HepG2 (cell line): Measurements from ENCODE around the gene UBE2S. TPM values are rescaled to one million over a fixed set of nuclear protein-coding genes. Genes with fewer than 3 reads are reported as not detected.

Source experiments
- ATAC-seq: fragments of 200-7000 bp; cut with Tn5 transposase; 3 replicates; pipeline ENCODE4 v1.9.1; 2020; ENCODE audit warnings: mild to moderate bottlenecking, moderate library complexity
- BruUV-seq: library from RNA; stranded (reverse); fragments of 400-500 nt; replicated peaks from 2 replicates; lab custom pipeline; 2021; lab: Mats Ljungman, UMichigan
- CTCF ChIA-PET: fragments of 300-600 bp; formaldehyde crosslinking; extraction: SDS; loops from one replicate; lab custom pipeline; 2021; ENCODE audit warnings: low total read pairs, inconsistent platforms, low intra/inter-chr PET ratio; lab: Yijun Ruan, JAX
- POLR2A ChIA-PET: fragments of 350-600 bp; sonication (Branson Sonifier 250); formaldehyde crosslinking; loops from one replicate; lab custom pipeline; 2020; ENCODE audit warnings: antibody characterized with exemption, inconsistent platforms; lab: Yijun Ruan, JAX
- DNase-seq: peaks from one replicate; pipeline ENCODE4 v3.0.0-alpha.2; 2015; ENCODE audit warnings: low spot score
- FAIRE-seq: peaks from 3 replicates; lab custom pipeline; 2011; peaks lifted over from hg19 to GRCh38; lab: Jason Lieb, UNC
- H2AFZ ChIP-seq: one replicate; pipeline ENCODE4 v1.6.1; 2011; ENCODE audit warnings: low read length, inconsistent platforms
- H3K27ac ChIP-seq: fragments of 300-600 bp; 3 replicates; pipeline ENCODE4 v1.8.0; 2011; ENCODE audit warnings: mixed run types, mild to moderate bottlenecking, mixed read lengths, low read length, inconsistent platforms; ENCODE audit not compliant: insufficient read depth; ENCODE audit errors: extremely low read length
- H3K27me3 ChIP-seq, 2 experiments: fragments of 200-600 bp in 1 of 2; 2 replicates in 1 of 2; 3 replicates in 1 of 2; pipeline versions ENCODE4 v1.6.0 to v1.8.0; 2011; ENCODE audit warnings: low read length in 2 of 2, mild to moderate bottlenecking in 2 of 2, moderate library complexity in 2 of 2, inconsistent platforms in 1 of 2; ENCODE audit not compliant: insufficient read depth in 2 of 2, control insufficient read depth in 1 of 2
- H3K36me3 ChIP-seq, 2 experiments: fragments of 200-600 bp in 1 of 2; replicated peaks in 1 of 2; 2 replicates in 1 of 2; 3 replicates in 1 of 2; pipeline versions ENCODE4 v1.5.1 to v1.8.0; 2011; ENCODE audit warnings: low read length in 2 of 2, inconsistent platforms in 1 of 2; ENCODE audit not compliant: insufficient read depth in 2 of 2, control insufficient read depth in 1 of 2
- H3K4me1 ChIP-seq: 2 replicates; pipeline ENCODE4 v1.5.1; 2012; ENCODE audit warnings: low read length, inconsistent platforms; ENCODE audit not compliant: insufficient read depth
- H3K4me2 ChIP-seq: 2 replicates; pipeline ENCODE4 v1.6.0; 2011; ENCODE audit warnings: low read depth, low read length, inconsistent platforms
- H3K4me3 ChIP-seq, 3 experiments: fragments of 200-600 bp in 1 of 3; sonication (generic), shearing (Covaris generic) in 1 of 3; replicated peaks in 1 of 3; 2 replicates each; pipeline ENCODE4 v1.5.1; 2011 to 2016; ENCODE audit warnings: low read length in 3 of 3, inconsistent platforms in 2 of 3, low read depth in 2 of 3, mild to moderate bottlenecking in 2 of 3, control low read depth in 1 of 3, mixed read lengths in 1 of 3; ENCODE audit not compliant: insufficient read depth in 1 of 3
- H3K79me2 ChIP-seq: one replicate; pipeline ENCODE4 v1.6.1; 2011; ENCODE audit warnings: low read length, inconsistent platforms; ENCODE audit not compliant: insufficient read depth
- H3K9ac ChIP-seq: 2 replicates; pipeline ENCODE4 v1.6.0; 2011; ENCODE audit warnings: mild to moderate bottlenecking, low read depth, low read length, inconsistent platforms; ENCODE audit not compliant: insufficient read depth
- H3K9me3 ChIP-seq: 2 replicates; pipeline ENCODE4 v1.5.1; 2012; ENCODE audit warnings: mild to moderate bottlenecking, low read length
- H4K20me1 ChIP-seq: 2 replicates; pipeline ENCODE4 v1.6.0; 2011; ENCODE audit warnings: inconsistent platforms, mild to moderate bottlenecking, low read length, moderate library complexity; ENCODE audit not compliant: insufficient read depth
- AKAP8 ChIP-seq: sonication (generic); formaldehyde crosslinking; IDR thresholded peaks from 2 replicates; pipeline ENCODE4 v1.5.1; 2020; ENCODE audit warnings: mild to moderate bottlenecking, missing genetic modification reagents
- CCDC6 ChIP-seq: sonication (generic); formaldehyde crosslinking; IDR thresholded peaks from 2 replicates; pipeline ENCODE4 v1.8.1; 2022; ENCODE audit warnings: mild to moderate bottlenecking, missing genetic modification reagents, moderate library complexity
- GFI1 ChIP-seq: sonication (generic); formaldehyde crosslinking; IDR thresholded peaks from 2 replicates; pipeline ENCODE4 v1.5.0; 2020; ENCODE audit warnings: missing genetic modification reagents, mild to moderate bottlenecking, borderline replicate concordance
- HDAC6 ChIP-seq: fragments of 200-600 bp; sonication (generic); IDR thresholded peaks from 2 replicates; pipeline ENCODE4 v1.7.0; 2017; ENCODE audit warnings: mild to moderate bottlenecking, antibody characterized with exemption, low read length, low read depth
- HNRNPL ChIP-seq: fragments of 200-400 bp; formaldehyde crosslinking; IDR thresholded peaks from 2 replicates; pipeline ENCODE4 v1.6.1; 2017; ENCODE audit warnings: mild to moderate bottlenecking, low read depth, low read length
- MZF1 ChIP-seq: sonication (generic); formaldehyde crosslinking; IDR thresholded peaks from 2 replicates; pipeline ENCODE4 v1.8.1; 2023; ENCODE audit warnings: mild to moderate bottlenecking, missing genetic modification reagents, borderline replicate concordance
- REST ChIP-seq, 2 experiments: IDR thresholded peaks; 2 replicates each; pipeline ENCODE4 v1.6.1; 2011 to 2012; ENCODE audit warnings: low read length in 2 of 2, borderline replicate concordance in 1 of 2, low read depth in 1 of 2, mild to moderate bottlenecking in 1 of 2, moderate library complexity in 1 of 2
- RFX1 ChIP-seq: fragments of 450-650 bp; IDR thresholded peaks from 2 replicates; pipeline ENCODE4 v1.6.1; 2017
- THAP8 ChIP-seq: sonication (generic); formaldehyde crosslinking; IDR thresholded peaks from 2 replicates; pipeline ENCODE4 v1.5.1; 2020; ENCODE audit warnings: missing genetic modification reagents, mild to moderate bottlenecking, borderline replicate concordance
- ZNF333 ChIP-seq: sonication (generic); formaldehyde crosslinking; IDR thresholded peaks from 2 replicates; pipeline ENCODE4 v1.4.0; 2020; ENCODE audit warnings: mild to moderate bottlenecking, missing genetic modification reagents, borderline replicate concordance
- ZNF660 ChIP-seq: sonication (generic); formaldehyde crosslinking; IDR thresholded peaks from 2 replicates; pipeline ENCODE4 v1.5.1; 2020; ENCODE audit warnings: mild to moderate bottlenecking, low read depth, missing genetic modification reagents, borderline replicate concordance
- ZNF740 ChIP-seq: sonication (generic); formaldehyde crosslinking; IDR thresholded peaks from 2 replicates; pipeline ENCODE4 v1.4.0; 2020; ENCODE audit warnings: missing genetic modification reagents
- WGBS: methylation state at CpG from one replicate; pipeline ENCODE4 v1.1.6; 2017; ENCODE audit warnings: low lambda C conversion rate; 5-methylcytosine and 5-hydroxymethylcytosine counted together
- in situ Hi-C: cut with HindIII; loops from 2 replicates; pipeline ENCODE4 v1.10.0; 2017; ENCODE audit warnings: low pct_unique_long_range_greater_than_20kb; ENCODE audit not compliant: extremely low pct_ligation_motif_present
- intact Hi-C: fragments of 100-400 bp; cut with micrococcal nuclease; formaldehyde crosslinking; loops from one replicate; pipeline ENCODE4 v1.10.0; 2022; ENCODE audit not compliant: unreplicated experiment
- polyA plus RNA-seq, 8 experiments: library from polyadenylated mRNA; depleted of rRNA in 3 of 8; stranded (reverse) in 7 of 8; unstranded in 1 of 8; fragments of >200 nt; fragmentation: Illumina TruSeq in 4 of 8; extraction: Trizol in 4 of 8; gene quantifications; 2 replicates each; pipeline versions ENCODE4 v1.2.1 to v1.2.3, GENCODE V29; 2011 to 2016; ENCODE audit warnings: low read depth in 4 of 8, missing spikeins in 1 of 8, mixed read lengths in 1 of 8; ENCODE audit not compliant: insufficient read depth in 1 of 8
- total RNA-seq, 5 experiments: library from RNA; depleted of rRNA; stranded (reverse); fragments of >200 nt; fragmentation: Illumina TruSeq; extraction: Trizol; gene quantifications; 2 replicates each; pipeline ENCODE4 v1.2.3, GENCODE V29; 2016; ENCODE audit warnings: low read depth in 1 of 5

UBE2S gene
- total and polyA plus RNA-seq, 2 of the 13 experiments (the other 11 are each of a cell fraction or from before 2014, with no cell fraction given) = 32.2 to 39.3 TPM

GRCh38 chr19:55366790-55367189 lies 40.8 kb downstream of the UBE2S start:
- in situ Hi-C loops (no loop called here), intact Hi-C loops (no loop called here)
- no peak for ATAC-seq
- no peak for DNase-seq
- Histone ChIP-seq H3K36me3 (no peaks in the 10 kb centered on the region), H3K9me3 (no peaks in the 10 kb centered on the region), H3K4me3 (no peak overlapping the region), H3K9ac (no peak overlapping the region), H3K79me2 (no peaks in the 10 kb centered on the region), H3K4me1 (peaks cover 31% of the 10 kb centered on the region), H3K27ac (no peak overlapping the region), H4K20me1 (no peaks in the 10 kb centered on the region), H3K27me3 (peaks cover 8 to 35% of the 10 kb centered on the region in 2 experiments; a peak in 4 of 5 replicates), H2AFZ (no peak overlapping the region), H3K4me2 (no peak overlapping the region)
- ChIA-PET POLR2A (no interaction called here), CTCF (no interaction called here)
- TF ChIP-seq GFI1 = no peak
- TF ChIP-seq HNRNPL = no peak
- TF ChIP-seq THAP8 (CRISPR knock-in tag) = no peak
- no peak for TF ChIP-seq AKAP8 (CRISPR knock-in tag)
- TF ChIP-seq RFX1 = no peak
- no peak for TF ChIP-seq MZF1 (CRISPR knock-in tag)
- no peak for TF ChIP-seq ZNF333
- BruUV-seq = no TSS peak
- 72% methylated on average over 3 of the region's 3 CpGs for whole genome bisulfite sequencing
- FAIRE-seq = no peak

GRCh38 chr19:55365964-55366363 lies 41.6 kb downstream of the UBE2S start:
- Histone ChIP-seq H3K79me2 (no peaks in the 10 kb centered on the region), H3K4me3 (no peak overlapping the region), H2AFZ (no peak overlapping the region), H3K9me3 (no peaks in the 10 kb centered on the region), H3K27ac (no peak overlapping the region), H4K20me1 (no peaks in the 10 kb centered on the region), H3K9ac (no peak overlapping the region), H3K27me3 (peaks cover 7 to 31% of the 10 kb centered on the region in 2 experiments; a peak in 4 of 5 replicates), H3K36me3 (no peaks in the 10 kb centered on the region), H3K4me1 (peaks cover 27% of the 10 kb centered on the region), H3K4me2 (no peak overlapping the region)
- whole genome bisulfite sequencing = 83% methylated on average over 11 of the region's 19 CpGs
- FAIRE-seq (no peak), ATAC-seq (no peak), DNase-seq (no peak)
- in situ Hi-C loops = no loop called here
- ChIA-PET POLR2A (no interaction called here), CTCF (no interaction called here)
- intact Hi-C loops = no loop called here
- no TSS peak for BruUV-seq
- TF ChIP-seq HDAC6 (no peak), REST (IDR thresholded peaks at IDR 0.05; ENCODE audit: borderline replicate concordance in 1 of 2, low read depth in 1 of 2, low read length in 2 of 2) (no peak), ZNF740 (CRISPR knock-in tag) (no peak), ZNF660 (no peak), CCDC6 (CRISPR knock-in tag) (no peak)
